HG02571 (cell line): ENCODE results near the gene APOL3.
"Not testable (repeated sequence)": the region's sequence is repeated elsewhere in the genome, so short reads cannot be mapped to it uniquely, and the experiment has no call there.

Experiments used
- ATAC-seq: cut with Tn5 transposase; IDR thresholded peaks from one replicate; pipeline ENCODE4 v1.9.1; 2021; ENCODE audit warnings: mild to moderate bottlenecking, moderate library complexity; ENCODE audit not compliant: unreplicated experiment

APOL3 gene

DNA sequence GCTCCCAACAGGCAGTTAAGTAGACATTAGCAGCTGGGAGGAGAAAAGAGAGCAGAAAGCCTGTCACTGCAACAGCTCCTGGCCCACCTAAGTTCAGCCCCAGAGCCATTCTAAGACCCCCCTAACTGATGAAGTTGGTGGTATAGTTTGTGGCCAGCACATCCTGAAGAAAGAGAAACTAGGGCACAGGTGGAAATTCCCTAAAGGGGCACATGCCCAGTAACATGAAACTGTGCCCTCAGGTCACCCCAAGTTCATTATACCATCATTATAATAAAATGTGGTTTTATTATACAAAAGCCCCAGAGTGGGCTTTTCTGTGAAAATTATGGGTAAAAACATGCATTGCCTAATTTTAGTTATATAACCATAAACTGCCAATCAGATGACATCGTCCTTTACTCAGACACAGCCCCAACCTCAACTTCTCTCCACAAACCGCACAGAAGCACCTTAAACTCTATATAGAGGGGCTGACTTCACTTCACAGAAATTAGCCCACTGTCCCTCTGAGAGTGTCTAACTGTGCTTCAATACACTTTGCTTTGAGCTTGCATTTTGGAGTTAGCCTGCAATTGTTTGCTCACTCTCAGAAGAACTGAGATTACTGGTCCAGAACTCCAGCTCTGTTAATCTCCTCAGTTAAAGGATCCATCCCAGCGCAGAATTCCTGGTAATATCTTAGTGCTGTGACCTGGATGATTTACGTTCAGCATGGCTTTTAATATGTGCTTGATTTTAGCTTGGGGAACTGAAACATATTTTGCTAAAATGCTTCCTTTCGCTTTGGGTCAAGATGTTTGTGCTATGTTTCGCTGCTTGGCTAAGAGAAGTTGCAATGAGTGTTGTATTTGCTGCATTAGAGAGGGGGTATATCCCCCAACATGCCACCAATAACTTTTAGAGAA lies 1.8 kb upstream of the APOL3 start:
- ATAC-seq, result no peak

DNA sequence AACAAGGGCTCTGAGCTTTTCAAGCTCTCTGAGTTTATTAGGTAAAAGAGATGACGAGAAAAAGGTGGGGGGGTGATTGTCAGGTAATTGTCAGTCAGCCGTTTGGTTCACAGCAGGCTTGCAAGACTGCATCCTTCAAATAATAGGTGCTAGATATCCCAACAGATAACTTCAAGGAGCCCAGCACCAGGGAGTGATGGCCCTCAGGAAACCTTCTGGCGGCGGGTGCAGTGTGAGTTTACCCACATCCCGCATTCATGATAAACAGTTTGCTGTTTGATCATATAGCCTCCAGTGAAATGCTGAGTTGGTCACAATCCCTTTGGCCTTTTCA lies 1.2 kb upstream of the APOL3 start:
- not testable (repeated sequence) for ATAC-seq

- no peak for ATAC-seq
These were observed 3.8 kb downstream of the APOL3 start for GRCh38 chr22:36156515-36157419.

GRCh38 chr22:36156119-36156514 lies 4.4 kb downstream of the APOL3 start:
- ATAC-seq, result no peak

DNA sequence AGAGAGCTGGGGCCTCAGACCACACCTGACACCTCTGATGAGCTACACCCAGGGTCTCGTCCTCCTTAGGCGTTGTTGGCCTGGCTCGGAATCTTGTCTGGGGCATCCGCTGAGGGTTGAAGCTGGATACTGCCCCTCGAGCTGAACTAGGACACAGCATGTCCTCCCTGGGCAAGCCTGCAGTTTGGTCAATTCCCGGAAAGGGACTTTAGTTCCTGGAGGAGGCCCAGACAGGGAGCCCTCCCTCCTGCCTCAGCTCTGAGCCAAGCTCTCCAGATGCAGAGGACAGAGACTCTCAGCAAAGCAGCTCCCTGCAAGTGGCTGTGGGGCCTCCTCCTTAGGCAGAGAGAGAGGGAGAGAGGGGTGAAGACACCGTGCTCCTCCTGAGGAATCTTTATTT lies 4.9 kb downstream of the APOL3 start:
- no peak for ATAC-seq

- ATAC-seq, result no peak
These were observed 6.1 kb downstream of the APOL3 start for GRCh38 chr22:36154423-36154945.

DNA sequence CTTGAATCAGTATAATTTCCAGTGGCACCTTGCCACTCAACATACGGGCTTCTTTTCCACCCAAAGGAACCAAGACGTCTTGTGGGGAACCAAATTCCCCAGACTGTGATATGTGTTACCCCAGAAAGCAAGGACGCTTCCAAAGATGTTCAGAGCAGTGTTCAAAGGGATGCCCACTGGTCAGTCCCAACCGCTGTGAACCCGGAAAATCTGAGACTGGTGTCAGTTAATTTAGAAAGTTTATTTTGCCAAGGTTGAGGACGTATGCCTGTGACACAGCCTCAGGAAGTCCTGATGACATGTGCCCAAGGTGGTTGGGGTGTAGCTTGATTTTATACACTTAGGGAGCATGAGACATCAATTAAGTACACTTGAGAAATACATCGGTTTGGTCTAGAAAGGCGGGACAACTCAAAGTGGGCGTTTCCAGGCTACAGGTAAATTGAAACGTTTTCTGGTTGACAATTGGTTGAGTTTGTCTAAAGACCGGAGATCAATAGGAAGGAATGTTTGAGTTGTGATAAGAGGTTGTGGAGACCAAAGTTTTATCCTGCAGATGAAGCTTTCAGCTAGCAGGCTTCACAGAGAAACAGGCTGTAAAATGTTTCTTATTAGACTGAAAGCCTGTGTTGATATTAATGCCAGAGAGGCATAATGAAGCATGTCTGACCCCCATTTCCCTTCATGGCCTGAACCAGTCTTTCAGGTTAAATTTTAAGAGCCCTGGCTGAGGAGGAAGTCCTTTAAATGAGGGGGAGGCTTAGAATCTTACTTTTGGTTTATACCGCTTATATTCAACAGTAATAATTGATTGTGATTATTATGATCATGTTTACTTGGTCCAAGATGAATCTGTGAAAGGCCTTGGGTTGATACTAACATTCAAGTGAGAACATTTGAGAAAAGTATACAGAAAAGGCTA lies 6.8 kb downstream of the APOL3 start:
- ATAC-seq, result no peak

GRCh38 chr22:36152821-36153220 lies 7.7 kb downstream of the APOL3 start:
- ATAC-seq, result not testable (repeated sequence)

GRCh38 chr22:36152088-36152487 lies 8.5 kb downstream of the APOL3 start:
- no peak for ATAC-seq

DNA sequence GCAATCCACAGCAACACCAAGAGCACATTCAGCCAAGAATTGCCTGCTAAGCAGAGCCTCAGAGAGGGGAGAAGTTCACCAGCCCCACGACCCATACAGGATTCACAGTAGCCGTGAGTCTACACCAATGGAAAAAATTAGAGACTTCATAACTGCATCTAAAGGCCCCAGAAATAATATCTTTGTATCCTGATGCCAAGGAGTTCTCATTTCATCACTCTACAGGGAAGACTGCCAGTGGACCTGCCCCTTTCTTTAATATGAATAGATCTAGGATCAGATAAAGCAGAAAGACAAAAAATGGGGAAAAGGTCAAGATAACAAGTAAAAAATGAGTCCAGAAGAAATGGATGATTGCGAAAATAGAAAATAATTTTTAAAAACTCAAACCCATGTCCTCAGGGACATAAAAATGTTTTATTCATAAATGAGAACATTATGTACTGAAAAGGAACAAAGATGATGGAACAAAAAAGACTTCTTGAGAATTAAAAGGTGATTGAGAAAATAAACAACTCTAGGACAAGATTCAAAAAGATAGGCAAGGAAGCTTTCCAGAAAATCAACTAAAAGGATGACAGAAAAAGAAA lies 9.5 kb downstream of the APOL3 start:
- ATAC-seq, result no peak

- no peak for ATAC-seq
These were observed 11.1 kb downstream of the APOL3 start for GRCh38 chr22:36149441-36149840.

- no peak for ATAC-seq
These were observed 12.1 kb downstream of the APOL3 start for GRCh38 chr22:36148411-36148810.

DNA sequence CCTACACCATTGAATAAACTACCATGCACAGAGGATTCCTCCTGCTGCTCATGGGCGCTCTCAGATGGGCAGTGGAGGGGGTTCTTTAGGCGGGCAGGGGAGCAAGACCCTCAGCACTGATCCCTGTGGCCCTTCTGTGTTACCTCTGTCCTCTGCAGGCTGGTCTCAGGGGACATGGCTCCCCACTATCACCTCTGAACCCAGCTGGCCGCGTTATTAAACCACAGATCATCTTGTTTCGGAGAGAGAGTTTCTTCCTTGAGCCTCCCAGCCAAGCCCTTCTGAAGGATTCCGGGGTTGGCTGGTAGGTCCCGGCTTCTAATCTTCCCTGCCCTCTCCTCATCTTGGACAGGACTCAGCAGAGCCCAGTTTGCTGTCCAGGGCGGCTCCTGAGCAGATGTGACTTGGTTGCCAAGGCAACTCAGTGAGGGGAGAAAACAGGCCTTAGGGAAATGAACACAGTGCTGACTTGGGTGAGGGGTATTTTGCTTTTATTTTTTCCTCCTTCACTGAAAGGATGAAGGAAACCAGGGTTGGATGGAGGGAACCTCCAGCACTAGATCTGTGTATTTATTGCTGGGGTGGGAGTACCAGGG lies 13.3 kb downstream of the APOL3 start:
- ATAC-seq, result no peak

DNA sequence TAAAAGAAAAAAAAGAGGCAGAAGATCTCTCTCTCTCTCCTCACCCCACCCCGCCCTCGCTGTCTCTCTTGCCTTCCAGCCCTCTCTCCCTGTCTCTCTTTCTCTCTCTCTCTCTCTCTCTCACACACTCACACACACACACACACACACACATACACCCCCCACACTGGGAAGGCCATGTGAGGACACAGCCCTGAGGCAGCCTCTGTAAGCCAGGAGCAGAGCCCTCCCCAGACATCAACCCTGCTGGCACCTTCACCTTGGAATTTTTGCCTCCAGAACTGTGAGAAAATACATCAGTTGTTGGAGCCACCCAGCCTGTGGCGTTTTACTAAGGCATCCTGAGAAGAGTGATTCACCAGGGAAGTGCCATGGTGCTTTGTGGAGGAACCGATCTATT lies 14.7 kb downstream of the APOL3 start:
- no peak for ATAC-seq

- ATAC-seq, result no peak
These were observed 15.5 kb downstream of the APOL3 start for GRCh38 chr22:36144886-36145541.

DNA sequence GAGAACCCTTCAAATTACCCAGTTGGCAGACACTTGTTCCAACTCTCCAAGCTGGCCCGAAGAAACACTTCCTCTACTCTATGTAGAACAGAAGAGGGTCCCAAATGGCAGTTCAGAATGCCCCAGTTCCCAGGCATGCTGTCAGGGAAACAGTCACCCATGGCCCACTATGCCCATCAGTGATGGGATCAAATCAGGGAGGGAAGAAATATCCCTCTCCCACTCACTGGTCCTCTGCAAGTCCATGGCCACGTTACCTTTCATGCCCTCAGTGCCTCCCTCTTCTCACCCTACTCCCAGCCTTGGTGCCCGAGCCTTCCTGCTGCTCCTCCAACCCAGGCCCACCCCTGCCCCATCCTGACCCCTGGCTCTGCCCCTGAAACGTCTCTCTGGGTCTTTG lies 16.6 kb downstream of the APOL3 start:
- ATAC-seq, result no peak

GRCh38 chr22:36143066-36143815 lies 17.3 kb downstream of the APOL3 start:
- no peak for ATAC-seq

DNA sequence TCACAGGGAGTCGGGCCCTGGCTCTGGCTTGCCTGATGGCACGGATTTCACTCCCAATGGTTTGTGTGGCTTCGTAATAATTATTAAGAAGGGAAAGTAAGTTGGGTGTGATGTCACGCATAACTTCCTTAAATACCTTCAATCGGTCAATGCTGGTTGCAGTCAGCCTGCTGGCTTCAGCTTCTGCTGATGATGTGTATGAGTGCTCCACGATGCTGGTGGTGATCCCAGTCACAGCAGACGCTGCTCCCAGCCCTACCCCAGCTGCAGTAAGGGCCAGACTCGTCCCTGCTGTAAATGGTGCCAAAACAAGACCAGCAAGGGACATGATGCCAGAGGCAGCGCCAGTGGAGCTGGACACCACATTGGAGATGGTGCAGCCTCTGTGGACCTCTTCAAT lies 19.1 kb downstream of the APOL3 start:
- ATAC-seq, result no peak

DNA sequence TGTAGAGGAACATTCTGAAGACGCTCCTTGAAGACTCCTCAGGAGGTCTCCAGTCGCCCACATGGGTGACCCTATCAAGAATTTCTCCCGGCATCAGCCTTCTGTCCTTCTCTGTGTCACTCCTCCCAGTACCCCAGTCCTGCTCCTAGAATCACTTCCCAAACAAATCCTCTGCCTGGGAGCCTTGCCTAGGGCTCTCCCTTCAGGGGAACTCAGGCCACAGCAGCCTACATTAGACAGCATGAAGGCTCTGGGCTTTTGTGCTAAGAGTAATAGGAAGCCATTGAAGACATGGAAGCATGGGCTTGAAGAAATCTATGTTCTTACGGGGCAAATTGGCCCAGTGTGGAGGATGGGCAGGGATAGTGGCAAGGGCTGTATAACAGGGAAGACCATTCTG lies 21.8 kb downstream of the APOL3 start:
- ATAC-seq, result not testable (repeated sequence)
